CMK (cell line): Measurements from ENCODE around the gene SSU72.
"Not testable (repeated sequence)": the region's sequence is repeated elsewhere in the genome, so short reads cannot be mapped to it uniquely, and the experiment has no call there.

Experiments
- DNase-seq: peaks from one replicate; pipeline ENCODE4 v3.0.0-alpha.2; 2010; ENCODE audit warnings: low read depth

The SSU72 gene

GRCh38 chr1:1504777-1505365 is 69.8 kb downstream of the SSU72 start:
- DNase-seq, result peak; percentile 67

- DNase-seq, result not testable (repeated sequence)
These were observed 79.1 kb downstream of the SSU72 start for GRCh38 chr1:1495461-1495975.

- DNase-seq, result not testable (repeated sequence)
These were observed 80.4 kb downstream of the SSU72 start for GRCh38 chr1:1494311-1494710.
